T-helper 2 cell treated with Interferon-gamma antibody and Interleukin-4, amounts not matched to agents 5 μg/mL and 100 μg/mL, for 36 hours (primary cell): ENCODE measurements around the gene NEURL1B.

Experiments used
- DNase-seq: peaks from one replicate; pipeline ENCODE4 v3.0.0; 2021; ENCODE audit warnings: low spot score
- H3K27ac Mint-ChIP-seq: one replicate; pipeline ENCODE4 v1.8.0; 2021; ENCODE audit warnings: mild to moderate bottlenecking, mixed read lengths
- H3K27me3 Mint-ChIP-seq: one replicate; pipeline ENCODE4 v1.8.0; 2021; ENCODE audit warnings: low read depth, mixed read lengths
- H3K36me3 Mint-ChIP-seq: one replicate; pipeline ENCODE4 v1.8.0; 2021; ENCODE audit warnings: low read depth, mixed read lengths
- H3K4me1 Mint-ChIP-seq: one replicate; pipeline ENCODE4 v1.8.0; 2021; ENCODE audit warnings: low read depth, mixed read lengths
- H3K4me3 Mint-ChIP-seq: one replicate; pipeline ENCODE4 v1.8.0; 2022; ENCODE audit warnings: mild to moderate bottlenecking, moderate library complexity, mixed read lengths
- H3K9me3 Mint-ChIP-seq: one replicate; pipeline ENCODE4 v1.8.0; 2021; ENCODE audit warnings: mixed read lengths

Gene NEURL1B

DNA sequence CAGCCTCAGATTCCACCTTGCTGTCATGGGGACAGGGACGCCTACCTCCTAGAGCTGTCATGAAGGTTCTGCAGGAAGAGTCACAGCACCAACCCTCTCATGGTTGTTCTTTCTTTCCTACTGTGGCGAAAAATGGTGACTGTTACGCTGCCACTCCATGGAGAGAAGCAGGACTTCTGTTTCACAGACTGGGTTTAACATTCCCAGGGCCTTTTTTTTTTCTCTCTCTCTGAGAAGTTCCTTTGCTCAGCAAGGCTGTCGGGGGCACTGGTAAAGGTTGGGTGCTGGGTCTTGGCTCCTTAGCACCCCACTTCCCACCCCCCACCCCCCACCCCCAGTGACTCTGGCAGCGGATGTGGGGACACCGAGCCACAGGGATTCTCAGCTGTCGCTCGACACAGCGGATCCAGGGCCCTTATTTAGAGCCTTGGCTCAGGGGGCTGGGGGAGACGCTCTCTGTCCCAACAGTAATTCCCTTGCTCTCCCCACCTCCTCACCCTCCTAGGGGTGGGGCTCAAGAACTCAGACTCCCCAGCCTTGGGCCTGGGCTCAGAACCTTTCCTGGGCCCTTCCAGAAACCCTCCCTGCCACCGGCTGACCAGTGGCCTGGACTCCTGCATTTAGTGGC is 95.6 kb downstream of the NEURL1B start:
- Mint-ChIP-seq H3K36me3 (no peaks in the 10 kb centered on the region), H3K4me3 (no peak overlapping the region), H3K27me3 (no peaks in the 10 kb centered on the region), H3K4me1 (no peaks in the 10 kb centered on the region), H3K27ac (no peak overlapping the region), H3K9me3 (no peaks in the 10 kb centered on the region)
- no peak for DNase-seq

DNA sequence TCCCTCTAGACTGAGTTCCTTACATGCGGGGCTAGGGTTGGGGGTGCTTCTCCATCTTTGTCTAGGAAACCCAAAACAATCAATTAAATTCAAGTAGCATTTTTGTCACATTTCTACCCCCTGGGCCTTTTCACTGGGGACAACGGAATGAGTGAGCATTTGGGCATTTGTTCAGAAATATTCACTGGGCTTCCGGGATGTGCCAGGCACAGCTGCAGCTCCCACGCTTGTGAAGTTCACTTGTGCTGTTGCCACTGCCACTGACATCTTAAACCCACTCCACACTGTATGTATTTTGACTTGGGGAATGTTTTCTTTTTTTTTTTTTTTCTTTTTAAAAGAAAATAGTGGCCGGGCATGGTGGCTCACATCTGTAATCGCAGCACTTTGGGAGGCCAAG is 98.3 kb downstream of the NEURL1B start:
- H3K4me3 Mint-ChIP-seq: no peak overlapping the region
- H3K9me3 Mint-ChIP-seq: no peaks in the 10 kb centered on the region
- no peaks in the 10 kb centered on the region for H3K36me3 Mint-ChIP-seq
- H3K4me1 Mint-ChIP-seq: no peaks in the 10 kb centered on the region
- no peak overlapping the region for H3K27ac Mint-ChIP-seq
- H3K27me3 Mint-ChIP-seq: no peaks in the 10 kb centered on the region
- DNase-seq: no peak

DNA sequence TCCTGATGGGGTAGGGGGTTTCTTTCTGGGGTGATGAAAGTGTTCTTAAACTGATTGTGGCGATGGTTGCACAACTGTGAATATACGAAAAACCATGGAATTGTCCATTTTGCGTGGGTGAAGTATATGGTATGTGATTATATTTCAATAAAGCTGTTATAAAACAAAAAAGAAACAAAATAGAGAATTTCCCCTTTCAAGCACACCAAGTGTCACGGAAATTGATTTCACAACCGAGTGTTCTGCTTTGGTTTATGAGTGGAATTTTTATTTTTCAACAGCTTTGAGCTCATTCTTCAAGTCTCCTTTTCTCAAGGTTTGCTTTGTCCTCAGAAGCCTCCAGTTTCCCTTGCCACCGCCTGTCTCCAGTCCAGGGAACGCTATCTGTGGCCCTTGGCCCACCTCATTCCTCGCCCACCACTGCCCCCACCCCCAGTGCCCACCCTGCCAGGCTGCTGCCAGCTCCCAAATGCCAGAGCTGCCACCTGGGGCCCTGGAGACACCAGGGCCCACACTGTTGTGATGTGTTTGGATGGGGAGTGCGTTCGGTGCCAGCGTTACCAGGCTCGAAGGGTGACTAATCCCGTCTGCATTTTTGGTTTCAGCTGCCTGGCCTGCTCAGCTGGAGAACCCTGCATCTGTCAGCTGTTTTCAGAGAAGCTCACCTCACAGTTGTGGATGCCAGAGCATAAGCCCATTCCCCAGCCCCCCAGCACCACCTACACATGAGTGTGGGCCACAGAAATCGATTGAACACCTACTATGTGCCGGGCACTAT is 99.6 kb downstream of the NEURL1B start:
- no peak for DNase-seq
- Mint-ChIP-seq H3K9me3 (no peaks in the 10 kb centered on the region), H3K4me3 (no peak overlapping the region)

More for the DNA sequence above, 99.6 kb downstream of the NEURL1B start:
- Mint-ChIP-seq H3K27ac (no peak overlapping the region), H3K4me1 (no peaks in the 10 kb centered on the region), H3K27me3 (no peaks in the 10 kb centered on the region), H3K36me3 (no peaks in the 10 kb centered on the region)
